Mucosa of rectum (tissue), 2 donors: ENCODE results near the gene AP3D1.

Source experiments
- H3K27ac ChIP-seq, 2 donors: one replicate each; pipeline ENCODE4 v1.7.0; 2013; ENCODE audit warnings: inconsistent platforms in 2 of 2, low read depth in 2 of 2, low read length in 2 of 2
- H3K27me3 ChIP-seq, 2 donors: one replicate each; pipeline ENCODE4 v1.7.0; 2013; ENCODE audit warnings: low read length in 2 of 2; ENCODE audit not compliant: control insufficient read depth in 2 of 2, insufficient read depth in 2 of 2
- H3K36me3 ChIP-seq, 2 donors: one replicate each; pipeline ENCODE4 v1.7.0; 2013; ENCODE audit warnings: low read length in 2 of 2; ENCODE audit not compliant: control insufficient read depth in 2 of 2, insufficient read depth in 2 of 2
- H3K4me1 ChIP-seq, 2 donors: one replicate each; pipeline ENCODE4 v1.7.0; 2013; ENCODE audit warnings: low read length in 2 of 2, mild to moderate bottlenecking in 1 of 2; ENCODE audit not compliant: control insufficient read depth in 2 of 2, insufficient read depth in 2 of 2
- H3K4me3 ChIP-seq, 2 donors: one replicate each; pipeline ENCODE4 v1.7.0; 2013; ENCODE audit warnings: low read length in 2 of 2
- H3K9ac ChIP-seq, 2 donors: one replicate each; pipeline ENCODE4 v1.7.0; 2013; ENCODE audit warnings: low read length in 2 of 2, low read depth in 1 of 2, mild to moderate bottlenecking in 1 of 2
- H3K9me3 ChIP-seq, 2 donors: one replicate each; pipeline ENCODE4 v1.7.0; 2013; ENCODE audit warnings: low read length in 2 of 2; ENCODE audit not compliant: control insufficient read depth in 2 of 2
- donor health status: healthy.
- donor health status: Normal muscosa, but diverticular disease.

The AP3D1 gene

DNA sequence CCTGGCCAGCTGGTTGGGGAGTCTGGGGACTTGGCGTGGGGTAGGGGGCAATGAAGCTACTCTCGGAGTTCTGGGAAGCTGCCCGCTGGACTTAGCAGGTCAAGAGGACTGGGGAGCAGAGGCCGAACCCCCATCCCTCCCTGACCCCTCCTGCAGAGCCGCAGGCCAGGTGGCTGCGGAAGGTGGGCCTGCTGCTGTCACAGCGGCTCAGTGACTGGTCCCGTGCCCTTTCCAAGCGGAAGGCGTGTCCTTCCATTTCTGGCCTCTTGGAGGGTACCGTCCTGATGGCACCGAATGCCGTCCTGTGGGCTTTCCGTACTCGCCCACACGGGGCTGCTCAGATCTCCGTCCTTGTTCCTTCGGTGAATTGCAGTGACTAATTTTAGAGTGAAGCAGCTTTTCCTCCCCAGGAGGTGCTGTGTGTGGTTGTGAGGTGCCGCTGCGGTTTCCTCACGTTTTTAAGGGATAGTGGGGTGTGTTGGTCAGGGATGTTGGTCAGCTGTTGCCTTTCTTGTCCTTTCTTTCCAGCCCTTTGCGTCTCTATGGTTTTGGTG is 33.1 kb upstream of the AP3D1 start:
- H3K9ac ChIP-seq, result no peak overlapping the region
- H3K9me3 ChIP-seq, result no peaks in the 10 kb centered on the region
- H3K27ac ChIP-seq, result no peak overlapping the region
- H3K4me1 ChIP-seq, result peaks cover 0 to 6% of the 10 kb centered on the region in 2 donors
- peaks cover 29 to 31% of the 10 kb centered on the region in 2 donors for H3K36me3 ChIP-seq
- no peaks in the 10 kb centered on the region for H3K27me3 ChIP-seq
- no peak overlapping the region for H3K4me3 ChIP-seq

DNA sequence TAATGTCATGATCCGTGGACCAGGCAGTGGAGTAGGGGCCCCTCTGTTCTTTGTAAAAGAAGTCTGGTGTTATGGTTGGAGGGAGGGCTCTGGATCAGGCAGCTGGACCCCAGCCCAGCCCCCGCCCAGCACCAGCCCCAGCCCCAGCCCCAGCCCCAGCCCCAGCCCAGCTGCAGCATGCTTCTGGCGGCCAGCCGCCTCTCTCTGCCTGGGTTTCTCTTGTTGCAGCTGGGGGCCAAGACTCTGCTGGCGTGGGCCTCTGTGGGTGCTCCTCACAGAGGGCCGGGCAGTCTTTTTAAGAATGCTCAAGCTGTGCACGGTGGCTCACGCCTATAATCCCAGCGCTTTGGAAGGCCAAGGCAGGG is 30.2 kb upstream of the AP3D1 start:
- no peaks in the 10 kb centered on the region for H3K27me3 ChIP-seq
- H3K9ac ChIP-seq, result no peak overlapping the region
- H3K4me3 ChIP-seq, result no peak overlapping the region
- H3K9me3 ChIP-seq, result no peaks in the 10 kb centered on the region
- no peak overlapping the region for H3K27ac ChIP-seq
- H3K4me1 ChIP-seq, result peaks cover 0 to 4% of the 10 kb centered on the region in 2 donors
- peaks cover 12 to 17% of the 10 kb centered on the region in 2 donors for H3K36me3 ChIP-seq

DNA sequence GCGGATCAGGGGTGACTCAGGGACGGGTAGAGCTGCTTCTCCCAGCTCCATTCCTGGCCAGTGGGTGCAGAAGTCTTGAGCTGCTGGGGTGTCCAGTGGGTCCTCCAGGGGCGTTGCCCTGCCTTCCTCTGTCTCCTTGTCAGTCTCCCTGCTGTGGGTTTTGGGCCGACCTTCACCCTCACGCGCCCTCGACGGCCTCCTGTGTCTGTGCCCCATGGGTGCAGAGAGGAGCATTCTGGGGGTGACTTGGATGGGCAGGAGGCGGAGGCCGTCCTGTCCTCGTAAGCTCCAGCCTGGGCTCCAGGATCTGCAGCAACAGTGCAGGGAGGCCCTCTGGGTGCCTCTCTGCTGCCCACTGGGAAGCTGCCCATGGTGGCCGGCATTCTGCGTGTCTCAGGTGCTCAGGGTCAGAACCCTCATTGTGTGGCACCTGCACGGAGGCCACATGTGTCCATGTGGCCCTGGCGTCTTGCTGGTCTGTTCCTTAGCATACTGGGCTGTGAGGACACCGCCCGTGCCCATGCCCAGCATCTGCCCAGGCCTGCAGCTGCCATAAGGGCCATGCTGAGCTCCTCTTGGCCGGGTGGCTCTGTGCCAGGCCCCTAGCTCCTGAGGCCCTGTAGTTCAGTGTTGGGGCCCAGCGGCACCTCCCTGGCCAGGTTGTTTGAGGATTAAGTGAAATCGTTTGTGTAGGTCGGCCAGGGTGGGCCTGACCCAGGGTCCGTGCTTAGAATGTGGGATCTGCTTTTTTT is 29.7 kb upstream of the AP3D1 start:
- H3K4me1 ChIP-seq, result peaks cover 0 to 3% of the 10 kb centered on the region in 2 donors
- no peak overlapping the region for H3K4me3 ChIP-seq
- no peak overlapping the region for H3K9ac ChIP-seq
- H3K36me3 ChIP-seq, result peaks cover 9 to 14% of the 10 kb centered on the region in 2 donors
- H3K27ac ChIP-seq, result no peak overlapping the region
- no peaks in the 10 kb centered on the region for H3K9me3 ChIP-seq
- H3K27me3 ChIP-seq, result no peaks in the 10 kb centered on the region

DNA sequence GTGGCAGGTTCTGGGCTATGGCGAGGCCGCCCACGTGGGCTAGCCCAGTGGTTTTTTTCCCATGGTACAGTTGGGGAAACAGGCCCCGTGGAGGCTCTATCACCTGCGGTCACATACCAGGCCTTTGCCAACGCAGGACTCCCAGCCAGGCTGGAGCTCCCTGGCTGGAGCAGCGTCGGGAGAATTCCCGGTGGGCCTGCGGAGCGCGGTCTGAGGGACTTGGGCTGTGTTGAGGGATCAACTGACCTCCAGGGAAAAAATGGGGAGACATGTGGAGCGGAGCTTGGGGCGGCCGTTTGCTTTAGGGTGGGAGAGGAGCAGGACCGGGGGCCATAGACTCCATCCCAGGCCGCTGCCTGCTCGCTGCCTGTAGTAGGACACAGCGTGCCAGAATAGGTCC is 28.7 kb upstream of the AP3D1 start:
- H3K4me3 ChIP-seq, result no peak overlapping the region
- no peak overlapping the region for H3K27ac ChIP-seq
- H3K9ac ChIP-seq, result no peak overlapping the region
- no peaks in the 10 kb centered on the region for H3K9me3 ChIP-seq
- peaks cover 0 to 3% of the 10 kb centered on the region in 2 donors for H3K4me1 ChIP-seq
- H3K36me3 ChIP-seq, result peaks cover 10 to 14% of the 10 kb centered on the region in 2 donors
- no peaks in the 10 kb centered on the region for H3K27me3 ChIP-seq

- H3K36me3 ChIP-seq, result peaks cover 10 to 14% of the 10 kb centered on the region in 2 donors
These were observed 27.7 kb upstream of the AP3D1 start for GRCh38 chr19:2179095-2179494.

DNA sequence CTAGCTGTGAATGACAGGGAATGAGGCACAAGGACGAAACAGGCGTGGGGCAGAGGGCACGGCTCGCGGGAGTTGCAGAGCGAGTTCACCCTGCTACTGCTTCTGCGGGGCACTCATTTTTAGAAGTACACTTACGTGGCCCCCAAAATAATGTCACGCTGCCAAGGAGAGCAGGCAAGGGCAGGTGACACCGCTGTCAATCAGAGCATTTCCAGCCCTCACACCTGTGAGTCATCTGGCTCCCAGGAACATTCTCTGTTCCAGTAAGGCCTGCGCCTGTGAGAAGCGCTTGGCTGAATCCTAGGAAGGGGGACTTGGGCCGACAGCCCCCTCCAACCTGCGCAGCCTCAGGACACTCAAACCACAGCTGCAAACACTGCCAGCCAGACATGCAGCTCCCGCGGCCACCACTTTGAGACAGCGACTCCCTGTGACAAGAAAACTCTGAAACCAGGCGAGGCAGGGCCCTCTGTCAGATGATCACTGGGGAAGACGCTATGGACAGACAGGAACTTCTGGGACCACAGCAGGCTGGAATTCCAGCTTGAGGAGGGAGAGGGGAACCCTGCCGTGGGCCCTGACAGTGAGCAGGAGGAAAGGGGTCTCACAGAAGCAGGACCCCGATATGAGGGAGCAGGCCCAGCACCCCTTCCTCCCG is 25.1 kb upstream of the AP3D1 start:
- H3K36me3 ChIP-seq, result peaks cover 2 to 5% of the 10 kb centered on the region in 2 donors
- no peaks in the 10 kb centered on the region for H3K27me3 ChIP-seq
- H3K27ac ChIP-seq, result no peak overlapping the region
- H3K9me3 ChIP-seq, result no peaks in the 10 kb centered on the region
- H3K4me3 ChIP-seq, result no peak overlapping the region
- H3K4me1 ChIP-seq, result peaks cover 5% of the 10 kb centered on the region in 2 donors
- no peak overlapping the region for H3K9ac ChIP-seq

More at GRCh38 chr19:2179095-2179494, 27.7 kb upstream of the AP3D1 start:
- Histone ChIP-seq H3K4me3 (no peak overlapping the region), H3K9me3 (no peaks in the 10 kb centered on the region), H3K27me3 (no peaks in the 10 kb centered on the region), H3K9ac (no peak overlapping the region), H3K27ac (no peak overlapping the region), H3K4me1 (peaks cover 0 to 3% of the 10 kb centered on the region in 2 donors)

- Histone ChIP-seq H3K27ac (no peak overlapping the region), H3K27me3 (no peaks in the 10 kb centered on the region), H3K9me3 (no peaks in the 10 kb centered on the region), H3K9ac (no peak overlapping the region), H3K36me3 (peaks cover 0 to 2% of the 10 kb centered on the region in 2 donors), H3K4me1 (peaks cover 12 to 13% of the 10 kb centered on the region in 2 donors), H3K4me3 (no peak overlapping the region)
These were observed 24.4 kb upstream of the AP3D1 start for GRCh38 chr19:2175742-2176141.

- Histone ChIP-seq H3K9ac (no peak overlapping the region), H3K4me3 (no peak overlapping the region), H3K9me3 (no peaks in the 10 kb centered on the region), H3K27me3 (no peaks in the 10 kb centered on the region), H3K36me3 (peaks cover 0 to 2% of the 10 kb centered on the region in 2 donors), H3K27ac (no peak overlapping the region), H3K4me1 (peaks cover 21 to 29% of the 10 kb centered on the region in 2 donors)
These were observed 22.6 kb upstream of the AP3D1 start for GRCh38 chr19:2173767-2174577.

GRCh38 chr19:2173388-2173766 is 22.0 kb upstream of the AP3D1 start:
- H3K27me3 ChIP-seq, result no peaks in the 10 kb centered on the region
- H3K9me3 ChIP-seq, result no peaks in the 10 kb centered on the region
- no peak overlapping the region for H3K4me3 ChIP-seq
- peaks cover 26 to 35% of the 10 kb centered on the region in 2 donors for H3K4me1 ChIP-seq
- no peak overlapping the region for H3K9ac ChIP-seq
- no peak overlapping the region for H3K27ac ChIP-seq
- H3K36me3 ChIP-seq, result peaks cover 0 to 2% of the 10 kb centered on the region in 2 donors
